ENCODE results near the gene SRD5A3.

- TF ChIP-seq CTCF (IDR thresholded peaks at IDR 0.05 in 8 of 11, conservative IDR thresholded peaks at IDR 0.05 in 3 of 11): no peak
- no peak for TF ChIP-seq POLR2A (IDR thresholded peaks at IDR 0.05)
- no peak for TF ChIP-seq POLR2AphosphoS5 (IDR thresholded peaks at IDR 0.05)
Measured at GRCh38 chr4:55367084-55367722, 21.2 kb downstream of the SRD5A3 start.

All from spleen (tissue), 7 donors.